Measurements from ENCODE around the gene BABAM2. TPM values are rescaled to one million over a fixed set of nuclear protein-coding genes. Genes with fewer than 3 reads are reported as not detected.

BABAM2 gene
- total RNA-seq, 1 experiment from 2014 or later, result 27.1 TPM

DNA sequence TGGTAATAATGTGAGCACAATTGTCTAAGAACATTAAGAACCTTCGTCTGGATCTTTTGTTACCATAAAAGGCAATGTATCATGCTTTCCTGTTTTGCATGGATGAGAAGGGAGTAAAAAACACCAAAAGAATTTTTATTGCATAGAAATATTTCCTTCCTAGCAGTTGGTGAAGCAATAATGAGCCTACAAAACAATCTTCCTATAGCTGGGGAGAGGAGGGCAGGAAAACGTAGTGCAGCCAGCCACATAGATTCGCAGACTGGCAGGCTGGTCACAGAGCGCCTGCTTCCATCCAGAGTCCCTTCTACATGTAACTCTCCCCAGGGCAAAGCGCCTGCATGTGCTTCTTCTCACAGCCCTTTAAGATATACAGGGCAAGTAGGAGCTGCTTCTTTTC, 190.4 kb downstream of the BABAM2 start:
- no peak overlapping the region for H2BK15ac ChIP-seq (ENCODE audit: low read depth, low read length)
- H4K5ac ChIP-seq (ENCODE audit: insufficient read length, low read depth, low read length), result no peak overlapping the region
- no peaks in the 10 kb centered on the region for H3K23me2 ChIP-seq (ENCODE audit: insufficient read length, low read depth, low read length, poor library complexity, severe bottlenecking)
- H3K4me1 Mint-ChIP-seq, result no peaks in the 10 kb centered on the region; a peak in 1 of 4 replicates
- H3K14ac ChIP-seq (ENCODE audit: insufficient read depth, low read length), result no peak overlapping the region
- no peaks in the 10 kb centered on the region for H3K9me3 Mint-ChIP-seq
- H3K4me3 Mint-ChIP-seq, result no peak overlapping the region
- H2BK5ac ChIP-seq (ENCODE audit: insufficient read length, low read length), result no peak overlapping the region
- no peaks in the 10 kb centered on the region for H3K9me3 ChIP-seq (ENCODE audit: control insufficient read depth, low read depth, low read length)
- H4K8ac ChIP-seq (replicated peaks; ENCODE audit: insufficient read length, low read depth, low read length), result no peak overlapping the region
- H2BK20ac ChIP-seq (ENCODE audit: low read depth, low read length, poor library complexity, severe bottlenecking), result no peak overlapping the region
- no peak overlapping the region for H3K4ac ChIP-seq (ENCODE audit: low read depth, low read length)
- H3K27ac Mint-ChIP-seq, result no peak overlapping the region
- H4K91ac ChIP-seq (ENCODE audit: insufficient read length, low read depth, low read length), result no peak overlapping the region
- no peak overlapping the region for H3K18ac ChIP-seq (ENCODE audit: insufficient read length, low read depth, low read length)
- no peak overlapping the region for H2AK5ac ChIP-seq (ENCODE audit: insufficient read length, low read length)
- no peak overlapping the region for H2BK120ac ChIP-seq (ENCODE audit: low read depth, low read length, poor library complexity, severe bottlenecking)
- no CpG with 5 or more reads among the region's 5 CpGs for whole genome bisulfite sequencing (ENCODE audit: extremely low coverage, insufficient read length, low lambda C conversion rate)
- DNase-seq, result no peak
- no peak for TF ChIP-seq CTCF (conservative IDR thresholded peaks at IDR 0.05)
- no peak overlapping the region for H3K23ac ChIP-seq (ENCODE audit: insufficient read length, low read depth, low read length)
- no peaks in the 10 kb centered on the region for H4K20me1 ChIP-seq (ENCODE audit: control insufficient read depth, insufficient read depth, insufficient read length)
- H3K27me3 Mint-ChIP-seq (ENCODE audit: low read depth), result no peaks in the 10 kb centered on the region
- H3T11ph ChIP-seq (ENCODE audit: low read length), result no peak overlapping the region
- no peak overlapping the region for H3K4me2 ChIP-seq (ENCODE audit: insufficient read depth, insufficient read length, low read length)
- no peaks in the 10 kb centered on the region for H3K4me1 ChIP-seq (ENCODE audit: insufficient read depth, low read length)
- no peak overlapping the region for H3K27ac ChIP-seq (ENCODE audit: insufficient read length, low read depth, low read length)
- H3K36me3 Mint-ChIP-seq (ENCODE audit: insufficient read depth in 1 of 3, low read depth in 3 of 3), result no peaks in the 10 kb centered on the region
- H3K79me2 ChIP-seq (ENCODE audit: insufficient read depth, low read length), result no peaks in the 10 kb centered on the region
- H2BK12ac ChIP-seq (ENCODE audit: insufficient read length, low read depth, low read length), result no peak overlapping the region
- H2AFZ ChIP-seq (ENCODE audit: low read length), result no peak overlapping the region
- H3K56ac ChIP-seq (ENCODE audit: insufficient read length, low read depth, low read length), result no peak overlapping the region
- H3K27me3 ChIP-seq (ENCODE audit: insufficient read depth, low read length), result no peaks in the 10 kb centered on the region
- no peak overlapping the region for H3K9ac ChIP-seq (ENCODE audit: extremely low read depth, insufficient read length, low read length)
- no peaks in the 10 kb centered on the region for H3K79me1 ChIP-seq (ENCODE audit: insufficient read depth, low read depth, low read length, poor library complexity, severe bottlenecking)

All from H9 (cell line).